SK-N-MC (cell line): ENCODE measurements around the gene SERPINA7.
A peak's percentile ranks its signal among the peaks of the same experiment; 100 is the strongest.

Source experiments
- DNase-seq: peaks from one replicate; pipeline ENCODE4 v3.0.0-alpha.2; 2011; ENCODE audit warnings: low read depth, low spot score
- H3K27ac ChIP-seq: fragments of 200-600 bp; sonication (generic); 2 replicates; pipeline ENCODE4 v1.5.1; 2016; ENCODE audit warnings: mixed run types
- H3K36me3 ChIP-seq: fragments of 200-600 bp; sonication (generic); 2 replicates; pipeline ENCODE4 v1.6.1; 2017; ENCODE audit warnings: antibody characterized with exemption, low read length, mixed read lengths; ENCODE audit not compliant: insufficient read depth
- H3K4me3 ChIP-seq: fragments of 200-600 bp; sonication (generic); 2 replicates; pipeline ENCODE4 v1.5.1; 2016
- H3K9ac ChIP-seq: fragments of 200-600 bp; sonication (generic); 2 replicates; pipeline ENCODE4 v1.8.0; 2017; ENCODE audit warnings: mixed run types, mixed read lengths; ENCODE audit not compliant: insufficient read length
- H3K9me3 ChIP-seq: fragments of 200-600 bp; sonication (generic); 2 replicates; pipeline ENCODE4 v1.6.1; 2017; ENCODE audit warnings: low read depth, mild to moderate bottlenecking, antibody characterized with exemption, low read length, moderate library complexity, mixed read lengths
- EZH2 ChIP-seq: fragments of 200-600 bp; sonication (generic); IDR thresholded peaks from one replicate; pipeline ENCODE4 v1.6.1; 2017; ENCODE audit warnings: antibody characterized with exemption
- FOXP2 ChIP-seq: optimal IDR thresholded peaks from 2 replicates; pipeline ENCODE3; 2011; ENCODE audit warnings: mild to moderate bottlenecking, moderate library complexity; ENCODE audit not compliant: insufficient read depth; ENCODE audit errors: extremely low read length, control extremely low read depth
- POLR2AphosphoS5 ChIP-seq: IDR thresholded peaks from 2 replicates; pipeline ENCODE4 v1.6.1; 2012; ENCODE audit warnings: mild to moderate bottlenecking, low read depth, low read length, borderline replicate concordance

SERPINA7 gene

DNA sequence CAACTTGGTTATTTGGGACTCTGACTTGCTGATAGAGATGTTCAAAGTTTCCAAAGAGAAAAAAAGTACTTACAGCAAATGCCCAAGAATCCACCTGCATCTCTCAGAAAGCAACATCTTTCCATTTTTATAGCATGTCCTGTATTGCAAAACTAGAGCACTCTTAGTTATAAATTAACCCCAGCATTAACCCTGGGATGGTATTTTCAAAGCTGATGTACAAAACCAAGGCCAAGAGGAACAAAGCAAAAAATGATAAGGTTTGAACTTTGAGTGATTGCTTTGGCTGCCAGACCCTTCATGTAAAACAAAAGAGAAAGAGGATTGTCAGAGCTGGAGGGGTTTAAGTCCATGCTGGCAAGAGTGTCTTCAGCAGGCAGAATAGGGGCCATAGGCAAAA, at the start of gene SERPINA7:
TSS of gene SERPINA7 (minus strand) at position 103 of the 400 bp plus-strand sequence. CDS start 1,669 bp downstream, outside the sequence.
- Histone ChIP-seq H3K4me3 (no peak within 1 kb of the TSS), H3K9me3 (no peaks in the 10 kb centered on the region), H3K27ac (no peak within 1 kb of the TSS), H3K9ac (no peak within 1 kb of the TSS), H3K36me3 (no peaks in the 10 kb centered on the region)
- TF ChIP-seq POLR2AphosphoS5, result no peak
- TF ChIP-seq FOXP2, result no peak
- no peak for TF ChIP-seq EZH2
- DNase-seq, result no peak

GRCh38 chrX:106069048-106069447, 30.5 kb upstream of the SERPINA7 start:
- no peak for TF ChIP-seq FOXP2
- no peak for TF ChIP-seq POLR2AphosphoS5
- no peak for TF ChIP-seq EZH2
- Histone ChIP-seq H3K27ac (no peak overlapping the region), H3K9ac (no peak overlapping the region), H3K36me3 (no peaks in the 10 kb centered on the region), H3K4me3 (peak overlapping the region; percentile 44), H3K9me3 (no peaks in the 10 kb centered on the region)
- DNase-seq, result peak; percentile 35

GRCh38 chrX:106050054-106050453, 11.5 kb upstream of the SERPINA7 start:
- no peak for DNase-seq
- no peaks in the 10 kb centered on the region for H3K9me3 ChIP-seq
- H3K27ac ChIP-seq, result no peak overlapping the region
- H3K36me3 ChIP-seq, result no peaks in the 10 kb centered on the region
- no peak overlapping the region for H3K4me3 ChIP-seq
- no peak overlapping the region for H3K9ac ChIP-seq
- TF ChIP-seq EZH2, result no peak
- TF ChIP-seq POLR2AphosphoS5, result no peak
- TF ChIP-seq FOXP2, result no peak

GRCh38 chrX:106042296-106042695, 3.8 kb upstream of the SERPINA7 start:
- Histone ChIP-seq H3K4me3 (no peak overlapping the region), H3K9ac (no peak overlapping the region), H3K36me3 (no peaks in the 10 kb centered on the region), H3K9me3 (no peaks in the 10 kb centered on the region), H3K27ac (no peak overlapping the region)
- DNase-seq, result no peak
- no peak for TF ChIP-seq POLR2AphosphoS5
- TF ChIP-seq FOXP2, result no peak

- TF ChIP-seq FOXP2, result no peak
- no peak for TF ChIP-seq EZH2
- H3K4me3 ChIP-seq, result no peak overlapping the region
- no peak overlapping the region for H3K27ac ChIP-seq
- H3K9me3 ChIP-seq, result no peaks in the 10 kb centered on the region
- no peak for DNase-seq
- no peaks in the 10 kb centered on the region for H3K36me3 ChIP-seq
- no peak overlapping the region for H3K9ac ChIP-seq
Measured at GRCh38 chrX:106040861-106041260, 2.3 kb upstream of the SERPINA7 start.

- Histone ChIP-seq H3K4me3 (no peak overlapping the region), H3K27ac (no peak overlapping the region), H3K9ac (no peak overlapping the region), H3K36me3 (no peaks in the 10 kb centered on the region), H3K9me3 (no peaks in the 10 kb centered on the region)
- no peak for DNase-seq
- TF ChIP-seq EZH2, result no peak
- no peak for TF ChIP-seq POLR2AphosphoS5
- no peak for TF ChIP-seq FOXP2
Measured at GRCh38 chrX:106039920-106040319, 1.4 kb upstream of the SERPINA7 start.

- Histone ChIP-seq H3K9ac (no peak overlapping the region), H3K4me3 (no peak overlapping the region), H3K27ac (no peak overlapping the region), H3K9me3 (no peaks in the 10 kb centered on the region), H3K36me3 (no peaks in the 10 kb centered on the region)
- TF ChIP-seq POLR2AphosphoS5 (no peak), EZH2 (no peak), FOXP2 (no peak)
- DNase-seq, result no peak
Measured at GRCh38 chrX:106037835-106038473, 573 bp downstream of the SERPINA7 start.

- Histone ChIP-seq H3K9me3 (no peaks in the 10 kb centered on the region), H3K27ac (no peak overlapping the region), H3K4me3 (no peak overlapping the region), H3K9ac (no peak overlapping the region), H3K36me3 (no peaks in the 10 kb centered on the region)
- DNase-seq, result no peak
- TF ChIP-seq POLR2AphosphoS5 (no peak), EZH2 (no peak), FOXP2 (no peak)
Measured at GRCh38 chrX:106036716-106037115, 1.8 kb downstream of the SERPINA7 start.

- Histone ChIP-seq H3K9ac (no peak overlapping the region), H3K9me3 (no peaks in the 10 kb centered on the region), H3K27ac (no peak overlapping the region), H3K36me3 (no peaks in the 10 kb centered on the region), H3K4me3 (no peak overlapping the region)
- TF ChIP-seq FOXP2, result no peak
- TF ChIP-seq POLR2AphosphoS5, result no peak
- no peak for TF ChIP-seq EZH2
- peak; percentile 16 for DNase-seq
Measured at GRCh38 chrX:106035064-106035463, 3.5 kb downstream of the SERPINA7 start.
